NCI-H526 treated with DMSO at 0.1 percent for 48 hours (cell line): ENCODE data around the gene LTBP2.

ENCODE experiments used
- DNase-seq: peaks from one replicate; lab custom pipeline; 2025; lab: John Stamatoyannopoulos, UW

The LTBP2 gene

DNA sequence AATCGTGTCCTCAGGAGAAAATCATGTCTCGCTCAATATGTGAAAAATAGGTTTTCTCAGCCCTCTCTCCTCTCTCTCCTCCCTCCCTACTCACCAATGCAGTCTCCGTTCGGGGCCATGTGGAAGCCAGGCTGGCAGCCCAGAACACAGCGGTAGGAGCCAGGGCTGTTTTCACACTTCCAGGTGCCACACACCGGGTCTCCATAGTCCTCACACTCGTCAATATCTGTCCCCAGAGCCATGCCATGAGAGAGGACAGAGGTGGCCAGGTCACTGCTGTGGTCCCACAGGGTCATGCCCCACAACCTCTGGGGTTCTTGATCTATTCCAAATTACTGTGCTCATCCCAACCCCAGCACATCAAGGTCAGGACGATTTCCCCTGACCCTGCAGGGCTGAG is 105.0 kb downstream of the LTBP2 start:
- DNase-seq, result no peak

DNA sequence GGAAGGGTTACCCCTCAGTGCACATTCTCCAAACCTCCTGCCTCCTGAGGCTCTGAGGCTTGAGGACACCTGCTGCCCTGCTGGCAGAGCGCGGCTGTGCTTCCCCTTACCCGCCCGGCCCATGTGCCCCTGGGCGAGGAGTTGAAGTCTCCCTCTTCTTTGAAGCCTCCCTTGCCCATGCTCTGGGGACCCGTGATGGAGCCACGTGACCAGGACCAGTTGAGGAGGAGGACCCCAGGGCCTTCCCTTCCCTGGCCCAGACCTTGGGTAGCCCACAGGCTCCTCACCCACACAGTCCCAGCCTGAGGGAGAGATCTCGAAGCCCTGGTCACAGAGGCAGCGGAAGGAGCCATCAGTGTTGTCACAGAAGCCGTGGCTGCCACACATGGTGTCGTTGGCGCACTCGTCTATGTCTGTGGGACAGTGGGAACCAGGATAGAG is 105.6 kb downstream of the LTBP2 start:
- no peak for DNase-seq

DNA sequence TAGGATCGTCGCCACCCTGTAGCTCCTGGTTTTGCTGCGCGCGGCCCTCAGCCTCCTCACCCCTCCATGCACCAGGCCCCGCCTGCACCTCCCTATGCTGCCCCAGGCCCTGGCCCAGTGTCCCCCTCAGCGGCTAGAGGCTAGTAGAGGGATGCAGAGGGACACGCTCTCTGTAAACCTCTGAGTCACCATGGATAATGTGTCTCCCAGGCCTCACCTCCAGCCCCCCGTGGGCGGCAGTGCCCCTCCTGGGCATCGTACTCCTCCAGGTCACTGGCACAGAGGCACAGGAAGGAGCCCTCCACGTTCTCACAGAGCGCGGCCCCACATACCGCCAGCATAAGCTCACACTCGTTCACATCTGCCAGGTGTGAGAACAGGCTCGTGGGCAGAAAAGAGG is 106.2 kb downstream of the LTBP2 start:
- DNase-seq, result no peak

DNA sequence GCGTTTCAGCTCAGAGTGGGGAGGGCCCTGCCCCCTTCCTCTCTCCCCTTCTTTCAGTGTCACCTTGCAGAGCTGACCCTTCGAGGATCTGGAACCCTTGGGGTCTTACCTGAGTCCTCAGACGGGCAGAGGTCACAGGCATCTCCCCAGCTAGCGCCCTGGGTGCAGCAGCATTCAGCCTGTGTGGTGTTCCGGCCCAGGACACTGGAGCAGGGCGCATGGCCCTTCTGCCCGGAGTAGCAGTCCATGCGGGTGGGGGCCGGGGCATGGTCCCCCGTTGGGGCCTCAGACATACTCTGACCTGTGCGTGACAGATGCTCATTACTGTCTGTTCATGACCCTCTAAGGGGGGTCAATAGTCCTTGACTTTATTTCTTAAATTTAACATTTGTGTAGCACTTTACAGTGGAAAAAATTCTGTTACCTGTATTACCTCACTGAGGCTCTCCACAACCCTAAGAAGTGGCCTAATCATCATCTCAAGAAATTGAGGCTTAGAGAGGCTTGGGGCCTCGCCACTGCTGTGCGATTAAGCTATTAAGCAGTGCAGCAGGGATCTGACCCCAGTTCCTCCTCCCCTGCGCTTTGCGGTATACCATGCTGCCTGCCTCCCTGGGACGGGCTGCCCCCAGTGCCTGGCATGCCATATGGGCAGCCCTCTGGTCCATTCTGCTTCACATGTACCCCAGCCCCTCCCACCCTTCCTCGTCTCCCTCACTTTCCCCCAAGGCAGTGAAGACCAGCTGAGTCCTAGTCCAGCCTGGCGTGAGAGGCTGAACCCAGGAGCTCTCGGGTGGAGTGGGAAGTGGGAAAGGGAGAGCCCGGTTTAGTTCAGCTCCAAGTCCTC is 106.9 kb downstream of the LTBP2 start:
- DNase-seq, result no peak

DNA sequence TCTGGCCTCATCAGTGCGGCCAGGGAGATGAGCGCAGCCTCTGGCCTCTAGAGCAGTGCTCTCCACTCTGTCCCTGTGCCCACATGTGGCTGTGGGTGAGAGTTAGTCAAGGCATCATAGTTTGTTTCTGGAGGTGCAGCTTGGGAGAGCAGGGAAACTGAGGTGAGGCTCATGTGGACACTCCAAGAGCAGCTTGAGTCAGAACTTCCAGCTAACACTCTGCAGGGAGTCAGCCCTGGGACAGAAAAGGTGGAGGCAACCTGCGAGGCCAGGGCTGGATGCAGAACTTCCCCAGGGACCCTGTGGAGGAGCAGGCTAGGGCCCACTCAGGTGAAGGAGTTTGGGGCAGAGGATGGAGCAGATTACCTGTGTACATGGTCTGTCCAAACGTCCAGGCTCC is 107.6 kb downstream of the LTBP2 start:
- DNase-seq, result no peak

DNA sequence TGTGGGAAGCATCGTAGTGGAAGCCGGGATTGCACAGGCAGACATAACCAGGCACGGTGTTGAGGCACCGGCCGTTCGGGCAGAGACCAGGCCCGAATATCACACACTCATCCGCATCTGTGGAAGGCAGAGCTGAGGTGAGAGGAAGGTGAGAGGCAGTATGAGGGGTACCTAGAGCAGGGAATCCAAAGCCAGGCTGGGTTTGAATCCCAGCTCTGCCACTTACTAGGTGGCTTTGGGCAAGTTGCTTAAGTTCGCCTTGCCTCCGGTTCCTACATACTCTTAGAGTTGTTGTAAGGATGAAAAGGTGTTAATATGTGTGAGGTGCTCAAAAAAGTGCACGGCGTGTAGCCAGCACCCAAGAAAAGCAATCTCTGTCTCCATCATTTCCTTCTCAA is 108.1 kb downstream of the LTBP2 start:
- DNase-seq, result no peak

DNA sequence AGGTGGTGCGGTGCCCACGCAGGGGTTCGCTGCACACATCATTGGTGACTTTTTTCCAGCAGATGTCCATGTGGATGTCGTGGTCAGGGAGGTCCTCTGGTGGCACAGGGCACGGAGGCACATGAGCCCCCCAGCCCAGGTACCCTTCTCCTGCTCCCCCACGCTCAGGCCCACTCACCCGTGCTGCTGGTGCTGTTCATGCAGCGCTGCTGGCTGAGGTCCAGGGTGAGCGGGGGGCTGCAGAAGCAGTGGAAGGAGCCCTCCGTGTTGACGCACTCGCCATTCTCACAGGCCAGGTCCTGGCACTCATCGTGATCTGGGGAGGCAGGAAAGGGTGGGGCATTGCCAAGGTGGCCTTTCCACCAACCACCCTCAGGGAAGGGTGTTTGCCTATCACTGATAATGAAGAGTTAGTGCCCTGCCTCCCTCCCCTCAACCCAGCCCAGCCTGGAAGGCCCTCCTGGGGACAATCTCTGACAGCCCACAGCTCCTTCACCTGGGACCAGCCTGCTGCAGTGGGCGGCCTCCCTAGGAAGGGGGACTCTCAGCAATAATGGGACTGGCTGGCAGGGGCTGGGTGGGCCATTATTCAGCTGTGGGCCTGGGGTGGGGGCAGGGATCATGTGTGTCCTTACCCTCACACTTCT is 108.6 kb downstream of the LTBP2 start:
- DNase-seq, result no peak

DNA sequence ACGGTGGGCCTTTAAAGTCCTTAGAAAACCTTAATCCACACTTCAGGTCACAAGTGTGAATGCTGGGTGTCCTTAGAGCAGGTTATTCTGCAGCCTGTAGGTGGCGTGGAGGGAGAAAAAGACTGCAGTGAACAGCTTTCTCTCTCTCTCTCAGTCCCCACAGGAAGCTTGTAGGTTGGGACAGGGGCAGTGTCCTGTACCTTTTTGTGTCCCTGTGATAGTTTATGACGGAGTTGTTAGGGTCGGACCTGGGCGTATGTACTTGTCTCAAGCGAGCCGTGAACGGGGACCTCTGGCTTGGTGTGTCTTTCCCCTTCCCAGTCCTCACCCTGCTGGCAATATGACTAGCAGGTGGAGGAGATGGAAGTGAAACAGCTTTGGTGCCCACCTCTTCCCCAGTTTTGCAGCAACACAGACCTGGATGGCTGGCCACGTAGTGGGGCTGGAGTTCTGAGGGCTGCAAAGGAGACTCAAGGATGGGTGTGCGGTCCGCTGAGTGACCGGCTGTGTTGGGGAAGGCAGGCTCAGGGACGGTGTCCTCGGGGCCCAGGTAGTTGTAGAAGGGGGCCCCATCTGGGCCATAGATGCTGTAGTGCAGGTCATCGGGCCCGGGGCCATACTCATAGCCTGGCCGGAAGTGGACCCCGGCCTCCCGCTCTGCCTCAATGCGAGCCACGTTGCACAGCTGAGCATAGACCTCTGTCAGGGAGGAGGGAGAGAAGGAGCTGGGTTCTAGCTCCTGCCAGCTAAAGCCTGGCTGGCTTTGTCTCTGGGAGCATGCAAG is 109.6 kb downstream of the LTBP2 start:
- DNase-seq, result peak; percentile 6

DNA sequence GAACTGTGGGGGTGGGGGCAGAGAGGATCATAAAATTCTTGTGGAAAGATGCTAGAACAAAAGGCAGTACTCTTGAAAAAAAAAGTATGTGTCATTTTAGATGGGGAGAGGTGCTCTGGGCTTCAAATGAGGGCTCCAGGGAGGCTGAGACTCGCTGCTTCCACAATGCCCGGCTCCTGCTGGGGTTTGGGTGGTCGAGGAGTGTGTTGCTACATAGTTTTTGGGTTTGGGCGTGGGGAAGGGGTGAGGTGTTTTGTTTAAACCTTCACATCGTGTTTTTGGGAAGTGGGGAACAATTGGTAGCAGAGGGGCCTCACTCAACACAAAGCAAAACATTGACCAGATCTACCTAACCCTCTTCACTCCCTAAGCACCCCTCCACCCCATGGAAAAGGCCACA is 110.3 kb downstream of the LTBP2 start:
- no peak for DNase-seq

DNA sequence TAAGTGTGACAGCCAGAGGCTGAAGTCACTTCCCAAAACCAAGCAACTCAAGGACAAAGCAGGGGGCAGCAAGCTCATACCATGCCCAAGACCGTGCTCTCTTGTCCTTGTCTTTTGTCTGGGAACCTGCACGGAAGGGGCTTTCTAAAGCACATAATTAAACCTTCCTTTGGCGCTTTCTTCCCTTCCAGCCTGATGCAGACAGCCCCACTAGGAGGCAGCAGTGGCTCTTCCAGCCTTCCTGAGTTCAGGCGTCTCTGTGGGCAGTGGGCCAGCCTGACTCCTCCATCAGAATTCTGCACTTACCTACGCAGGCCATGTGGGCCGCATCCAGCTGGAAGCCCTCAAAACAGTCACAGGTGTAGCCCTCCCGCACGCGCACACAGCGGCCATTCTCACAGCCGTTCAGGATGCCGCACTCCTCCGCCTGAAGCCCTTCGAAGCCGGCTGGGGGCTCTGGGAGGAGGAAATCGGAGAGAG is 110.9 kb downstream of the LTBP2 start:
- DNase-seq, result peak; percentile 41

DNA sequence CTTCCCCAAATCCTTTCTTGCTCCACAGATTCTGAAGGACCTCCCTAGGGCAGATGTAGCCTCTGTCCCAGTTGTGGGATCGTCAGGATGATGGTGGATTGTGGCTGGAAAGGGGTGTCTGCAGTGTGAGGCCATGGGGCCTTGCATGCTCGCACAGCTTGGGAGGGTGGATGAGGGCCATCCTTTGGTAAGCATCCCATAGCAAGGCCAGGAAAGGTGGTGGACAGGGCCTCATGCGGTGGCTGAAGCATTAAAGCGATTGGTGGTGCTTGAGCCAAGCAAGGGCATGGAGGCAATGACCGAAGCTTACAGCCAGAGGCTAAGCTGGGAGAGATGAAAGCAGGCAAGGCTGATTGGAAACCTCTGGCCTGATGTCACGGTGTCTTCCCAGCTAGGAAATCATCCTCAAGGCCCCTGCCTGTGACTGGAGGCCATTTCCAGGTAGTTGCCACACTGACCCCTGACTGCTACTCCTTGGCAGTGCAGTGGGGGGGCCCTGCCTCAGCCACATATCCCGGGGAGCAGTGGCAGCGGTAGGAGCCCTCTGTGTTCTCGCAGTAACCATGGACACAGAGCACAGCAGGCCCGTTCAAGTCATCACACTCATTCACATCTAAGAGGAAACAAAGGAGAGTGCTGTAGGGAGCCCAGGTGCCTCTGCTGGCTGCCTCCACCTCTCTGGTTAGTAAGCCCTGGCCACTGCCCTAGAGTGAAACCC is 111.5 kb downstream of the LTBP2 start:
- DNase-seq, result no peak

DNA sequence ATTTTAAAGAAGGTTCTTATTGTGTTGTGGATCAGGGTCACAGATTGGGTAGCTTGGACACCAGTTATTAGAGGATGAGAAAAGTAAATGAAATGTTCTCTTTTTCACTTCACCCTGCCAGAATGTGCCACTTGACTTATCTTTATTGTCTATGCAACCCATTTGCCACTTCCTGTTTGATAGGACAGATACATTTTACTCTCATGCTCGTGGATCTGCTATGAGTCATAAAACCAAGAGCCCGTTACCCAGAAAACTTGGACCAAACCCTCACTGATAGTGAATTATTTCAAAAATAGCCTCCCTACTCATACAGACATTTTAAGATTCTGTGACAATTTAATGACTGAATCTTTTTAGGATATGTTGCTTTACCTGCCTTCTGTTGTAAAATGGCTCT is 116.7 kb downstream of the LTBP2 start:
- no peak for DNase-seq

DNA sequence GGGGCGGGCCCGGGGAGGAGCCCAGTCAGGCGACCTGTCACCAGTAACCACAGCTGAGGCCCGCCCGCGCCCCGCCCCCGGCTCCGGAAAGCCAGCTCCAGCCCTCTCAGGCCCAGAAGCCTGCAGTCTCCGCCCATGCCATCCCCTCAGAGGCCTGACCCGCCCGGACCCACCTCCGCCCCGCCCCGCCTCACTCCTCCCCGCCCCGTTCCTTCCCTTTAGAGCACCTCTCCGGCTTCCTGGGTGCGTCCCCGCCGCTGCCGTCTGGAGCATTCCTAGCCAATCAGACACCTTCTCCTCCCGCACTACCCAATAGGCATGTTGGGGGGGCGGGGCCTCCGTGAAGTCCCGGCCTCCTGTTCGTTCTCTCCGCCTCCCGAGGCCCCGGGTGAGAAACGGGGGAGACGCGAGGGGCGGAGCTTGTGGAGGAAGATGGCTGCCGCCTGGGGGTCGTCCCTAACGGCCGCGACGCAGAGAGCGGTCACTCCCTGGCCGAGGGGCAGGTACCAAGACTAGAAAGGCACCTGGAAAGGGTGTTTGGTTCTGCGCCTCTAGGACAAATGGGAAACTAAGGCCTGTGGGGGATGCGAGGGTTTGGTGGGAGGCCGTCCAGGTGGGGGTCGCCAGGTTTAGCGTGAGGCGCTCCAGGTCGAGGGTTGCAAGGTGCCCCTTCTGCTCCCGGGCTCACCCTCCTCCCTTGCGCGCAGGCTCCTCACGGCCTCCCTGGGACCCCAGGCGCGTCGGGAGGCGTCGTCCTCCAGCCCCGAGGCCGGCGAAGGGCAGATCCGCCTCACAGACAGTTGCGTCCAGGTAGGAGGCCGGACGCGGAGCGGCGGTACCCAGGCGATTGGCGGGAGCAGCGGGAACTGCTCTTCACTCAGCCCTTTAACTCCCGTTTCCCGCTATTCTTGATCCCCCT is 118.4 kb downstream of the LTBP2 start, which contains the start of gene ISCA2:
Gene ISCA2 (plus strand): TSS at position 423 of the 919 bp plus-strand sequence. CDS start 10 bp downstream, at position 433.
- DNase-seq, result peak; percentile 99

DNA sequence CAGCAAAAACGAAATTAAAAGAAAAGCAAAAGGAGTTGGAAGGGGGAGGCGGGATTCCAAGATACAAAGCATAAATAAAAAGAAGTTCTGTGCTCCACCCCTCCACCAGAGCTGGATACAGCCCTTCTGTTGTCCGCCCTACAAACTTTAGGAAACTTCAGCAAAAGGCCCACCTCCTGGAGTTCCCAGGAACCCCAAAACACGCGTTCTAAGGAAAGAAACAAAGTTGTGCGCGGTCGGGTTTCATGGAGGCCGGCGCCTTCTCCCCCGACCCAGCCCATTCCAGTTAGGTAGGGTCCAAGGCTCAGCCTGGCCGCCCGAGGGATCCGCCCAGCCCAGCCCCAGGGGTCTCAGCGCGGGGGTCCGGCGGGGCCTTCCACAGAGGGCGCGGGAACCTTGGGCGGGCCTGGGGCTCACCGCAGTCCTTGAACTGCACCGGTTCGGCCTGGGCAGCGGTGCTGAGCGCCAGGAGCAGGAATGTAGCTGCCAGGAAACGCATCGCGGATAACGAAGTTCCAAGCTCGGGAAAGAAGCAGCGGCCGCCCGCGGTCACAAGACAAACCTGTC is 119.2 kb downstream of the LTBP2 start, which contains the start of gene NPC2:
Gene NPC2 (minus strand): TSS at position 530 of the 567 bp plus-strand sequence. CDS start 31 bp downstream, at position 499.
- DNase-seq, result no peak

DNA sequence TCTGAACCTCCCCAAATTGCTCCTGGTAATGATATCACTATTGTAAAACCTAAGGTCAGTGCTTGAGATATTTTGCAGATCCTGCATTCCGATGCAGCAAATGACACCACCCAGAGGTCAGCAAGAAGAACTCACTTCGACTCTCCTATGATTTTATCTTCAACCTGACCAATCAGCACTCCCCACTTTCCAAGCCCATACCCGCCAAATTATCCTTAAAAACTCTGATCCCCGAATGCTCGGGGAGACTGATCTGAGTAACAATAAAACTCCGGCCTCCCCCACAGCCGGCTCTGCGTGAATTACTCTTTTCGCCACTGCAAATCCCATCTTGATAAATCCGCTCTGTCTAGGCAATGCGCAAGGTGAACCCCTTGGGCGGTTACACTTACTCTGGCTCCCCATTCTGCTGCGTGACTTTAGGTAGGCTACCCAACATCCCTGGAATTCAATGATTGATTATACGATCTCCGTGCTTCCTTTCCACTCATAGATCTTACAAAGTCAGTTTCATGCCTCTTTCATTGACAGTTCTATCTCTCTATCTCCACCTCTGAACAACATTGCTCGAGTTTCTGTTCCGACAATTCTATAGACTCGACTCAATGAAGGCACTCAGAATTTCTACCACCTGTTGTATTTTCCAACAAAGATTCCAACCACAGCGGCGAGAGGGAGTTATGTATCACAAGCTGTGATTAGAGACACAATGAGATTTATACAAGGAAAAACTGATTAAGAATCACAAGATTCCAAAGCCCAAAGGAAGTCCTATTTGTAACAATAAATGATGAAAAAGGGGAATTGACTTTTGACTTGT is 119.9 kb downstream of the LTBP2 start:
- DNase-seq, result peak; percentile 5

DNA sequence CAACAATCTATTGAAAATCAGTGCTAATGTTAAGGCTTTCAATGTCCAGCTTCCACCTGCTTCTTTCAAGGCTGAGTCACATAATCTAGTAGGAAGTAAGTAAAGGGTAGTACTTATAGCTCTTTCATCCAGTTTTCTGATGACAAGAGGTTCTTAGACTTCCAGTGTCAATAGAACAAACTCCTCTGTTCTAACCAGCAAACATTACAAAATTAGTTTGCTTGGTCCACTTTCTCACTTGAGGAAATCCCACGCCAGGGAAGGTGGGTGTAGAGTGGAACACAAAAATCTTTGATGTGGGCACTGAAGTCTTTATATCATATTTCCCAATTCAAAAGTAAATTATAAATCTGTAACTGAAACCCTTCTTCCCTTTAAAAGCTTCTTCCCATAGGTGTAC is 121.6 kb downstream of the LTBP2 start:
- DNase-seq, result no peak

DNA sequence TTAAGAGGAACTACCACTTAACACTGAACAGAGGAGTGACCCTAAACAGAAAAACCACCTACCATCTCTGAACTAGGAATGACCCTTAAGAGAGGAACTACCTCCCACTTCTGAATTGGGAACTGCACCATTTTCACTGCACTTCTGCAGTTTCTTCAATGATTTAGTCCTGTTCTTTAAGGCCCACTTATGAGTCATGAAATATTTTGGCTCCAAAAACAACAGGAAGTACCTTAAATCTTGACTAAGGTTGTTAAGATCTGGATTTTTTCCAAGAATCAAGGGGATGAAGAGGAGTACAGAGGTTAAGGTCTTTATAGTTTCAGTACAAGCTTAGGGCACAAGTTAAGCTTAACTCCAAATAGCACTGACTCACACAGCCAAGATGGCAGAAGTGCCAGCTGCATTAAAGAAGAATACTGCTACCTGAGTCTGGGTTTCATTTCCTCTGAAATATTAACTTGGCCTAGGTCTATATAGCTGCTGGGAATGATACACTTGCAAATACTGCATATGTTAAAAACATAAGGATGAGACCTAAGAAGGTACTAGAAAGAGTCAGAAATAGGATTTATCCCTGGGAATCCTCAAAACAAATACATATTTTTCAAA is 123.1 kb downstream of the LTBP2 start:
- DNase-seq, result no peak

DNA sequence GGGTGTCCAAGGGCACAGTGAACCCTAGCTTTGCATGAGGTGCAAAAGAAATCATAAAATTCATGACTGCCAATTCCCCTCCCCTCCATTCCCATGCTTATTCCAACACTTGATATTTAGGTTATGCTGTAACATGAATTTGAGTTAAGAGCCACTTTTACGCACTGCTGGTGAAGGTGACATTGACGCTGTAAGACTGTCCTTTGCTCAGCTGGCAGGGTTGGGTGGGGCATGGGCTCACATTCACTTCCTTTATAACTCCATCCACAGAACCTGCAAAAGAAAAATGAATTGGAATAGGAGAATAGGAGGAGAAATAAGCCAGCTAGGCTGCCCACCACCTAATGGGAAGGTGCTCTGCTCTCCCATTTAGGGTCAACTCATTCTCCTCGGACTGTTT is 125.9 kb downstream of the LTBP2 start:
- no peak for DNase-seq

DNA sequence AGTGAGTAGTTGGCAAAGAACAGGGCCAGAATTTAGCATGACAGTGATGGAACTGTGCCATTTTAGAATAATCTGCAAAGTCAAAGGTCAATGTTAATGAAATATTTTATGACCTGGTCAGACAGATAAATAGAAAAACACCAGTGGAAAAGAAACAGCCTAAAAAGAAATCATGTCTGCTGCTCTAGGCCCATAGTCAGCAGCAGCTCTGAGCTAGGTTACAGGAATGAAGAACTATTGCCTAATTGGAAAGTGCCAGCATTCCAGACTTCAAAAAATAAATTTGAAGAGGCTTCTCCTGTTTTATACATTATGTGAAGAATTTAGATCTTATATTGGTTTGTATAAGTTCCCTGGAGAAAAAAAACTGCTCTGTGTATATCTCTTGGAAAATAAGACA is 128.7 kb downstream of the LTBP2 start:
- DNase-seq, result no peak
